Measurements from ENCODE around the gene DOCK3.

- no peak for TF ChIP-seq POLR2AphosphoS5 (IDR thresholded peaks at IDR 0.05; ENCODE audit: low read depth)
- no peak for TF ChIP-seq CTCF (IDR thresholded peaks at IDR 0.05; ENCODE audit: insufficient read depth, low read length)
These were observed 141.1 kb downstream of the DOCK3 start for GRCh38 chr3:50815844-50816243.

Data from HL-60 (cell line).